Measurements from ENCODE around the gene CDHR5. TPM values are rescaled to one million over a fixed set of nuclear protein-coding genes. Genes with fewer than 3 reads are reported as not detected.

Gene CDHR5
- total RNA-seq, 1 experiment from 2014 or later = not detected

DNA sequence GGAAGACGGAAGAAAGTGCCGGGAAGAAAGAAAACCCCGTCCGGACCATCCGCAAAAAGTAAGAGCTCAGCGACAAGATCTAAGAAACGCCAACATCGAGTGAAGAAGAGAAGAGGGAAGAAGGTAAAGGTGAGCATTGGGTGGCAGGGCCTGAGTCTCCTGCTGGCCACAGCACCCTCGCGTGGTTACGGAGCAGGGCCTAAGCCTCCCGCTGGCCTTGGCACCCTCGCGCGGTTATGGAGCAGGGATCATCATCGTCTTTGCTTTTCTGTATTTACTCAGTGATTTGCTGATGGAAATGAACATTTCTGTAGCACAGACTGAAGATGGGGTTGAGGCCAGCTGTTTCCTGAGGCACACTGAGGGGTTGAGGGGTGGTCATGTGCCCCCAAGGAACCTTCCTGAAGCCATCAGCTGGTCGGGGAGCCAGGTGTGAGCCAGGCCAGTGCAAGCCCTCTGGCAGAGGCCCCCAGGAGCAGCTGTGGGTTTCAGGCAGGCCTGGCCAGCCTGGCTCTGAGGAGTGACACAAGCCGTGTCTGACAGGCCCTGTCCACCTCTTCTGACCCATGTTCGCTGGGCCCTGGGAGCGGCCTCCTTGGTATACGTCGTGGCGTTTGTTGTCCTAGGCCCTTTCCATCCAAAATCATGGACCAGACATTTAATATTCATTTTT, 23.0 kb downstream of the CDHR5 start:
- H3K4me3 Mint-ChIP-seq (ENCODE audit: unreplicated experiment) = no peak overlapping the region

DNA sequence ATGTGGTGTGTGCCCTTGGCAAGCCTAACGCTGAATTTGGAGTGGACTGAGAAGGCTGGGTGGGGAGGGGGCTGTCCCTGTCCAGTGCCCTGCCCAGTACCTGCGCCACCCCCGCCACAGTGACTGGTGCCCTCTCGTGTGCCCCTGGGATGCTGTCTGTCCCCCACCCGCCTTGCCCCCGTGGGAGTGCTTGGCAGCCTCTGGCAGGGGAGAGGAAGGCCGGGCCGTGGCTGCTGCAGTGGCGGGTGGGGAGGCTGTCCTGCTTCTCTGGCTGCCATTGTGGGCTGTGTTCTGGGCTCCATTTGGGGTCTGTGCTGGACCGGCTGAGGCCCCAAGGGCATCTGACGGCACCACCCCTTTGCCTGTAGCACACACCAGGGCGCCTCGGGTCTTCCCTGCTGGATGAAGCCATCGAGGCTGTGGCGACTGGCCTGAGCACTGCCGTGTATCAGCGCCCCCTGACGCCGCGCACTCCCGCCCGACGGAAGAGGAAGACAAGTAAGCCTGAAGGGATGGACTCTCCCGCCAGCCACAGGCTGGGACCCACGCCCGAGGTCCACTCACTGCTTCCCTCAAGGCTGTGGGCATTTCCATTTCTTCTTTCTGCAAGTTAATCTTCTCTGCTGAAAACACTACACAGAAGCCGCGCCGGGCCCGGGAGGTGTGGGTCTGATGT, 26.6 kb downstream of the CDHR5 start:
- Mint-ChIP-seq H3K4me3 (ENCODE audit: unreplicated experiment) (no peak overlapping the region), H3K36me3 (ENCODE audit: insufficient read depth, unreplicated experiment) (peaks cover 77% of the 10 kb centered on the region), H3K27me3 (ENCODE audit: insufficient read depth, unreplicated experiment) (no peaks in the 10 kb centered on the region), H3K4me1 (ENCODE audit: insufficient read depth, unreplicated experiment) (no peaks in the 10 kb centered on the region), H3K27ac (ENCODE audit: low read depth, unreplicated experiment) (no peak overlapping the region), H3K9me3 (ENCODE audit: unreplicated experiment) (no peaks in the 10 kb centered on the region)
- no TSS peak for BruUV-seq (replicated peaks)
- intact Hi-C loops (cut with micrococcal nuclease) = no loop called here
- TF ChIP-seq, protein P1, sequence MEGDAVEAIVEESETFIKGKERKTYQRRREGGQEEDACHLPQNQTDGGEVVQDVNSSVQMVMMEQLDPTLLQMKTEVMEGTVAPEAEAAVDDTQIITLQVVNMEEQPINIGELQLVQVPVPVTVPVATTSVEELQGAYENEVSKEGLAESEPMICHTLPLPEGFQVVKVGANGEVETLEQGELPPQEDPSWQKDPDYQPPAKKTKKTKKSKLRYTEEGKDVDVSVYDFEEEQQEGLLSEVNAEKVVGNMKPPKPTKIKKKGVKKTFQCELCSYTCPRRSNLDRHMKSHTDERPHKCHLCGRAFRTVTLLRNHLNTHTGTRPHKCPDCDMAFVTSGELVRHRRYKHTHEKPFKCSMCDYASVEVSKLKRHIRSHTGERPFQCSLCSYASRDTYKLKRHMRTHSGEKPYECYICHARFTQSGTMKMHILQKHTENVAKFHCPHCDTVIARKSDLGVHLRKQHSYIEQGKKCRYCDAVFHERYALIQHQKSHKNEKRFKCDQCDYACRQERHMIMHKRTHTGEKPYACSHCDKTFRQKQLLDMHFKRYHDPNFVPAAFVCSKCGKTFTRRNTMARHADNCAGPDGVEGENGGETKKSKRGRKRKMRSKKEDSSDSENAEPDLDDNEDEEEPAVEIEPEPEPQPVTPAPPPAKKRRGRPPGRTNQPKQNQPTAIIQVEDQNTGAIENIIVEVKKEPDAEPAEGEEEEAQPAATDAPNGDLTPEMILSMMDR (IDR thresholded peaks at IDR 0.05; ENCODE audit: unreplicated experiment) = no peak
- POLR2A ChIA-PET = no interaction called here
- CTCF ChIA-PET = no interaction called here
- no peak for DNase-seq (ENCODE audit: unreplicated experiment)

More for the DNA sequence above, 23.0 kb downstream of the CDHR5 start:
- no peaks in the 10 kb centered on the region for H3K4me1 Mint-ChIP-seq (ENCODE audit: insufficient read depth, unreplicated experiment)
- no peaks in the 10 kb centered on the region for H3K27me3 Mint-ChIP-seq (ENCODE audit: insufficient read depth, unreplicated experiment)
- H3K36me3 Mint-ChIP-seq (ENCODE audit: insufficient read depth, unreplicated experiment) = peaks cover 70% of the 10 kb centered on the region
- intact Hi-C loops (cut with micrococcal nuclease) = no loop called here
- no peak for DNase-seq (ENCODE audit: unreplicated experiment)
- no TSS peak for BruUV-seq (replicated peaks)
- H3K27ac Mint-ChIP-seq (ENCODE audit: low read depth, unreplicated experiment) = no peak overlapping the region
- CTCF ChIA-PET = no interaction called here
- POLR2A ChIA-PET = no interaction called here
- no peaks in the 10 kb centered on the region for H3K9me3 Mint-ChIP-seq (ENCODE audit: unreplicated experiment)
- TF ChIP-seq, protein P1 (IDR thresholded peaks at IDR 0.05; ENCODE audit: unreplicated experiment) = no peak

DNA sequence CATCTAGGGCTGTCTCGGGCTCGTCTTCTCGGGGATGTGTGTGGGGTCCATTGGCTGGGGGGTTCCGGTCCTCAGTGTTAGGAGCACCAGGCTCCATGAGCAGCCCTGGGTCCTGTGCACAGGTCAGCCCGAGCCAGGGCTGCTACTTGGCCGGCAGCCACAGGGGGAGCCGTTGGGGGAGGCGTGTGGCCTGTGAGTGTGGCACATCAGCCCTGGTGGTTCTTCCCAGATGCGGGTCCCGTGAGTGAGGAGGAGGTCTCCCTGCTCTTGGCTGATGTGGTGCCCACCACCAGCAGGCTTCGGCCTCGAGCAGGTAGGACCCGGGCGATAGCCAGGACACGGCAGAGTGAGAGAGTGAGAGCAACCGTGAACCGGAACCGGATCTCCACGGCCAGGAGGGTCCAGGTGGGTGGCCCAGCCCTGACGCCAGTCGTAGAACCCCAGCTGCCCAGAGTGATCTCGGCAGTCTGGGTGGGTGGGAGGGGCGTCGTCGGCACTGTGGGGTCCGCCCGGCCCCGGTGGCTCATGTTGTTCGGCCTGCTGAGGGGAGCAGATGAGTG, 27.5 kb downstream of the CDHR5 start:
- TF ChIP-seq, protein P1 (IDR thresholded peaks at IDR 0.05; ENCODE audit: unreplicated experiment) = no peak
- intact Hi-C loops (cut with micrococcal nuclease) = no loop called here
- H3K27me3 Mint-ChIP-seq (ENCODE audit: insufficient read depth, unreplicated experiment) = no peaks in the 10 kb centered on the region
- H3K27ac Mint-ChIP-seq (ENCODE audit: low read depth, unreplicated experiment) = no peak overlapping the region
- CTCF ChIA-PET = no interaction called here
- no peaks in the 10 kb centered on the region for H3K9me3 Mint-ChIP-seq (ENCODE audit: unreplicated experiment)
- BruUV-seq (replicated peaks) = no TSS peak
- peaks cover 82% of the 10 kb centered on the region for H3K36me3 Mint-ChIP-seq (ENCODE audit: insufficient read depth, unreplicated experiment)
- POLR2A ChIA-PET = no interaction called here
- no peak for DNase-seq (ENCODE audit: unreplicated experiment)
- no peak overlapping the region for H3K4me3 Mint-ChIP-seq (ENCODE audit: unreplicated experiment)
- H3K4me1 Mint-ChIP-seq (ENCODE audit: insufficient read depth, unreplicated experiment) = no peaks in the 10 kb centered on the region

DNA sequence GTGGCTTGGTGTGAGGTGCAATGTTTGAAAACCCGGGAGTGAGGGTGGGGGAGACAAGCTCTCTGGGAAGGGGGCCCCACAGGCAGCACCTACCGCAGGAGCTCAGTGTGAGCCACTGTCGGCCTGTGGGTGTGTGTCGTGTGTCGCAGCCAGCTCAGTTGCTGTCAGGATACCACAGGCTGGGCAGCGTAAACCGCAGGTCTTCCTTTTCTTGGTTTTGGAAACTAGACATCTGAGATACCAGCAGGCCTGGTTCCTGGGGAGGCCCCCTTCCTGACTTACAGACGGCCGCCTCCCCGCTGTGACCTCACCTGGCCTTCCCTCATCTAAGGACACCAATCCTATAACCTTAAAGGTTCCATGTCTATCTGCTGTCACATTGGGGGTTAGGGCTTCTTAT, 28.4 kb downstream of the CDHR5 start:
- POLR2A ChIA-PET = no interaction called here
- Mint-ChIP-seq H3K9me3 (ENCODE audit: unreplicated experiment) (no peaks in the 10 kb centered on the region), H3K27me3 (ENCODE audit: insufficient read depth, unreplicated experiment) (no peaks in the 10 kb centered on the region), H3K4me1 (ENCODE audit: insufficient read depth, unreplicated experiment) (no peaks in the 10 kb centered on the region), H3K4me3 (ENCODE audit: unreplicated experiment) (no peak overlapping the region), H3K27ac (ENCODE audit: low read depth, unreplicated experiment) (no peak overlapping the region), H3K36me3 (ENCODE audit: insufficient read depth, unreplicated experiment) (peaks cover 82% of the 10 kb centered on the region)
- TF ChIP-seq, protein P1 (IDR thresholded peaks at IDR 0.05; ENCODE audit: unreplicated experiment) = no peak
- intact Hi-C loops (cut with micrococcal nuclease) = no loop called here
- no TSS peak for BruUV-seq (replicated peaks)
- CTCF ChIA-PET = no interaction called here
- DNase-seq (ENCODE audit: unreplicated experiment) = no peak

Data from MCF 10A (cell line).